Measurements from ENCODE around the gene RNF10. TPM values are rescaled to one million over a fixed set of nuclear protein-coding genes. Genes with fewer than 3 reads are reported as not detected.
A peak's percentile ranks its signal among the peaks of the same experiment; 100 is the strongest.

The RNF10 gene
- total and polyA plus RNA-seq, 10 of the 15 experiments (the other 5 are each of a cell fraction or from before 2014, with no cell fraction given): 48.2 to 127 (median 64.5) TPM

DNA sequence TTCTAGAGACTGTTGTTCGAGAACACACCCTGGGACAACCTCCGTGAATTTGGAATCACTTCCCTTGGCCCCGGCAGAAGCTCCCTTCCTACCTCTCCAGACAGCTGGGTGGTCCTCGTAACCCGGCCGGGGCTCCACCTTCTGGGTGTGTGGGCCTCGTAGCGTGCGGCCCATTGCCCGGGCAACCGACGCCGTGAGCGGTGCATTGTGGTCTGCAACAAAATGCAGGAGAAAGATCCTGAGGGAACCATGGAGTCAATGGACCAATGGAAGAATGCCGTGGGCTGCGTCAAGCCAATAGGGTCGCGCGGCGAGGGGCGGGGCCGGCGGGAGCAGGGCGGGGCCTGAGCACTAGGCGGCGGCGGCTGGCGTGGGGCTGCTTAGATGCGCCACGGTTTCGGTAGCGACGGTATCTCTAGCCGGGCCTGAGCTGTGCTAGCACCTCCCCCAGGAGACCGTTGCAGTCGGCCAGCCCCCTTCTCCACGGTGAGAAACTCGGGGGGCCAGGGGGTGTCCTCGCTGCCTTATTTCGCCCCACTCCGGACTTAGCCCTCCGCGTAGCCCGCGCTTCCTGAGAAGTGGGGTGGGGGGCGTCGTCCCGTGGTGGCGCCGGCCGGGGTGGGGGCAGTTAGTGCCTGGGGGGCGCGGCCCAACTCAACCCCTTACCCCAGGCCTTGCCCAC lies 38.3 kb upstream of the RNF10 start, which contains the start of gene DYNLL1 (continued):
- TF ChIP-seq, protein P1, sequence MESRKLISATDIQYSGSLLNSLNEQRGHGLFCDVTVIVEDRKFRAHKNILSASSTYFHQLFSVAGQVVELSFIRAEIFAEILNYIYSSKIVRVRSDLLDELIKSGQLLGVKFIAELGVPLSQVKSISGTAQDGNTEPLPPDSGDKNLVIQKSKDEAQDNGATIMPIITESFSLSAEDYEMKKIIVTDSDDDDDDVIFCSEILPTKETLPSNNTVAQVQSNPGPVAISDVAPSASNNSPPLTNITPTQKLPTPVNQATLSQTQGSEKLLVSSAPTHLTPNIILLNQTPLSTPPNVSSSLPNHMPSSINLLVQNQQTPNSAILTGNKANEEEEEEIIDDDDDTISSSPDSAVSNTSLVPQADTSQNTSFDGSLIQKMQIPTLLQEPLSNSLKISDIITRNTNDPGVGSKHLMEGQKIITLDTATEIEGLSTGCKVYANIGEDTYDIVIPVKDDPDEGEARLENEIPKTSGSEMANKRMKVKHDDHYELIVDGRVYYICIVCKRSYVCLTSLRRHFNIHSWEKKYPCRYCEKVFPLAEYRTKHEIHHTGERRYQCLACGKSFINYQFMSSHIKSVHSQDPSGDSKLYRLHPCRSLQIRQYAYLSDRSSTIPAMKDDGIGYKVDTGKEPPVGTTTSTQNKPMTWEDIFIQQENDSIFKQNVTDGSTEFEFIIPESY (IDR thresholded peaks at IDR 0.05): no peak
- TF ChIP-seq SUPT20H (IDR thresholded peaks at IDR 0.05; ENCODE audit: borderline replicate concordance, control insufficient read depth, low read depth, low read length): no peak
- no peak for TF ChIP-seq ZSCAN29 (IDR thresholded peaks at IDR 0.05)
- TF ChIP-seq MTA2 (IDR thresholded peaks at IDR 0.05; ENCODE audit: low read depth): no peak
- TF ChIP-seq, protein P2, sequence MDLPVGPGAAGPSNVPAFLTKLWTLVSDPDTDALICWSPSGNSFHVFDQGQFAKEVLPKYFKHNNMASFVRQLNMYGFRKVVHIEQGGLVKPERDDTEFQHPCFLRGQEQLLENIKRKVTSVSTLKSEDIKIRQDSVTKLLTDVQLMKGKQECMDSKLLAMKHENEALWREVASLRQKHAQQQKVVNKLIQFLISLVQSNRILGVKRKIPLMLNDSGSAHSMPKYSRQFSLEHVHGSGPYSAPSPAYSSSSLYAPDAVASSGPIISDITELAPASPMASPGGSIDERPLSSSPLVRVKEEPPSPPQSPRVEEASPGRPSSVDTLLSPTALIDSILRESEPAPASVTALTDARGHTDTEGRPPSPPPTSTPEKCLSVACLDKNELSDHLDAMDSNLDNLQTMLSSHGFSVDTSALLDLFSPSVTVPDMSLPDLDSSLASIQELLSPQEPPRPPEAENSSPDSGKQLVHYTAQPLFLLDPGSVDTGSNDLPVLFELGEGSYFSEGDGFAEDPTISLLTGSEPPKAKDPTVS (IDR thresholded peaks at IDR 0.05; ENCODE audit: low read depth, low read length): no peak
- TF ChIP-seq CBFB (IDR thresholded peaks at IDR 0.05; ENCODE audit: low read depth): peak; percentile 77
- peak; percentile 84; the same call in 1 of the 2 replicates for TF ChIP-seq TARDBP (IDR thresholded peaks at IDR 0.05; ENCODE audit: borderline replicate concordance)
- no peak for TF ChIP-seq ATF7 (IDR thresholded peaks at IDR 0.05; ENCODE audit: low read depth)
- peak; percentile 99 for TF ChIP-seq POLR2AphosphoS5 (IDR thresholded peaks at IDR 0.05; ENCODE audit: low read length)
- TF ChIP-seq ZZZ3 (IDR thresholded peaks at IDR 0.05; ENCODE audit: control insufficient read depth, insufficient read length, low read depth): no peak
- TF ChIP-seq FOS (IDR thresholded peaks at IDR 0.05; ENCODE audit: borderline replicate concordance, extremely low read depth, insufficient read length): peak; percentile 71
- TF ChIP-seq, protein P3, sequence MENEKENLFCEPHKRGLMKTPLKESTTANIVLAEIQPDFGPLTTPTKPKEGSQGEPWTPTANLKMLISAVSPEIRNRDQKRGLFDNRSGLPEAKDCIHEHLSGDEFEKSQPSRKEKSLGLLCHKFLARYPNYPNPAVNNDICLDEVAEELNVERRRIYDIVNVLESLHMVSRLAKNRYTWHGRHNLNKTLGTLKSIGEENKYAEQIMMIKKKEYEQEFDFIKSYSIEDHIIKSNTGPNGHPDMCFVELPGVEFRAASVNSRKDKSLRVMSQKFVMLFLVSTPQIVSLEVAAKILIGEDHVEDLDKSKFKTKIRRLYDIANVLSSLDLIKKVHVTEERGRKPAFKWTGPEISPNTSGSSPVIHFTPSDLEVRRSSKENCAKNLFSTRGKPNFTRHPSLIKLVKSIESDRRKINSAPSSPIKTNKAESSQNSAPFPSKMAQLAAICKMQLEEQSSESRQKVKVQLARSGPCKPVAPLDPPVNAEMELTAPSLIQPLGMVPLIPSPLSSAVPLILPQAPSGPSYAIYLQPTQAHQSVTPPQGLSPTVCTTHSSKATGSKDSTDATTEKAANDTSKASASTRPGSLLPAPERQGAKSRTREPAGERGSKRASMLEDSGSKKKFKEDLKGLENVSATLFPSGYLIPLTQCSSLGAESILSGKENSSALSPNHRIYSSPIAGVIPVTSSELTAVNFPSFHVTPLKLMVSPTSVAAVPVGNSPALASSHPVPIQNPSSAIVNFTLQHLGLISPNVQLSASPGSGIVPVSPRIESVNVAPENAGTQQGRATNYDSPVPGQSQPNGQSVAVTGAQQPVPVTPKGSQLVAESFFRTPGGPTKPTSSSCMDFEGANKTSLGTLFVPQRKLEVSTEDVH (IDR thresholded peaks at IDR 0.05; ENCODE audit: low read depth, partially characterized antibody): no peak
- TF ChIP-seq TBL1XR1 (IDR thresholded peaks at IDR 0.05; ENCODE audit: low read depth, low read length): no peak
- peak; percentile 87 for TF ChIP-seq TCF12 (IDR thresholded peaks at IDR 0.05; ENCODE audit: low read depth, low read length)
- TF ChIP-seq, protein P4, sequence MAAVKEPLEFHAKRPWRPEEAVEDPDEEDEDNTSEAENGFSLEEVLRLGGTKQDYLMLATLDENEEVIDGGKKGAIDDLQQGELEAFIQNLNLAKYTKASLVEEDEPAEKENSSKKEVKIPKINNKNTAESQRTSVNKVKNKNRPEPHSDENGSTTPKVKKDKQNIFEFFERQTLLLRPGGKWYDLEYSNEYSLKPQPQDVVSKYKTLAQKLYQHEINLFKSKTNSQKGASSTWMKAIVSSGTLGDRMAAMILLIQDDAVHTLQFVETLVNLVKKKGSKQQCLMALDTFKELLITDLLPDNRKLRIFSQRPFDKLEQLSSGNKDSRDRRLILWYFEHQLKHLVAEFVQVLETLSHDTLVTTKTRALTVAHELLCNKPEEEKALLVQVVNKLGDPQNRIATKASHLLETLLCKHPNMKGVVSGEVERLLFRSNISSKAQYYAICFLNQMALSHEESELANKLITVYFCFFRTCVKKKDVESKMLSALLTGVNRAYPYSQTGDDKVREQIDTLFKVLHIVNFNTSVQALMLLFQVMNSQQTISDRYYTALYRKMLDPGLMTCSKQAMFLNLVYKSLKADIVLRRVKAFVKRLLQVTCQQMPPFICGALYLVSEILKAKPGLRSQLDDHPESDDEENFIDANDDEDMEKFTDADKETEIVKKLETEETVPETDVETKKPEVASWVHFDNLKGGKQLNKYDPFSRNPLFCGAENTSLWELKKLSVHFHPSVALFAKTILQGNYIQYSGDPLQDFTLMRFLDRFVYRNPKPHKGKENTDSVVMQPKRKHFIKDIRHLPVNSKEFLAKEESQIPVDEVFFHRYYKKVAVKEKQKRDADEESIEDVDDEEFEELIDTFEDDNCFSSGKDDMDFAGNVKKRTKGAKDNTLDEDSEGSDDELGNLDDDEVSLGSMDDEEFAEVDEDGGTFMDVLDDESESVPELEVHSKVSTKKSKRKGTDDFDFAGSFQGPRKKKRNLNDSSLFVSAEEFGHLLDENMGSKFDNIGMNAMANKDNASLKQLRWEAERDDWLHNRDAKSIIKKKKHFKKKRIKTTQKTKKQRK (IDR thresholded peaks at IDR 0.05; ENCODE audit: low read depth, low read length): no peak
- no peak; the same call in 1 of the 2 replicates for TF ChIP-seq HCFC1 (IDR thresholded peaks at IDR 0.05; ENCODE audit: low read length)

All from GM12878 (cell line).